Measurements from ENCODE around the gene HYDIN. TPM values are rescaled to one million over a fixed set of nuclear protein-coding genes. Genes with fewer than 3 reads are reported as not detected.

Gene HYDIN
- total and polyA plus RNA-seq, 12 donors: 0.04 to 3.1 (median 1.8) TPM

DNA sequence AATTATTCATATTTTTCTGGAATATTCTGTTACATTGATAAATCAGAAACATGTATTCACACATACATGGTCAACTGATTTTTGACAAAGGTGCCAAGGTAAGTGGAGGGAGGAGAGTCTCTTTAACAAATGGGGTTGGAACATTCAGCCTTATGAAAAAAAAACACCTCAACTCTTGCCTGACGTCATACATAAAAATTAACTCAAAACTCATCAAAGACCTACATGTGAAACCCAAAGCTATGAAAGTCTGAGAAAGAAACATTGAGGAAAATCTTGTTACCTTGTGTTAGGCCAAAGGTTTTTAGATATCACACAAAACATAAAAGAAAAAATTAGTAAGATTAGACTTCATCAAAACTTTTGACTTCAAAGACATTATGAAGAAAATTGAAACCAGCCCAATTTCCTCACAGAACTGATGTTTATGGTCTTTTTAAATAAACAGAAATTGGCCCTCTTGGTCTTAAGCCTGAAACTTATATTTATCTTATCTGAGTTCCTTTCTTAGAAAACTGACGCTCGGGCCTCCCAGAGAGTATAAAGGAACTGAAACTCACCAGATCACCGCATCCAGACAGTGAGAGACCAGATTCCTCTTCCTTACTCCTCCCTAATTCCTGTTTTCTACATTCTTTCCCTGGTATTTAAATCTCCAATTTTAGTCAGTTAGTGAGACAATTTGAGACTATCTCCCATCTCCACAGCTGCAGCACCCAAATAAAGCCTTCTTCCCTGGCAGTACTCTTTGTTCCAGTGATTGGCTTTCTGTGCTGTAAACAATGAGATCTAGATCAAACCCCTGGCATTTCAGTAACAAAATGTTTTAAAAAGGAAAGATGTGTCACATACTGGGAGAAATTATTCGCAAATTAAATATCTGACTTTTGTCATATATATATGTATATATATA, 4.0 kb downstream of the HYDIN start:
- H3K36me3 ChIP-seq: no peaks in the 10 kb centered on the region
- no peak for DNase-seq
- H3K4me3 ChIP-seq: no peak overlapping the region
- H3K4me1 ChIP-seq: no peaks in the 10 kb centered on the region
- WGBS, 2 donors: 63 to 69% methylated on average over 5 of the region's 5 CpGs
- no peak for ATAC-seq
- H3K9me3 ChIP-seq: peaks cover 0 to 72% (median 17%) of the 10 kb centered on the region in 11 donors
- no peak overlapping the region for H3K27ac ChIP-seq
- TF ChIP-seq CTCF (IDR thresholded peaks at IDR 0.05): no peak
- peaks cover 0 to 24% (median 15%) of the 10 kb centered on the region in 7 donors for H3K27me3 ChIP-seq
- intact Hi-C loops (cut with DNase I): loop anchor here in 1 of 10 donors (10.0 kb wide), 1 partner anchor 88 kb away; no protein-coding TSS in a partner anchor

- H3K9me3 ChIP-seq: peaks cover 0 to 75% (median 17%) of the 10 kb centered on the region in 11 donors
- H3K4me1 ChIP-seq: no peaks in the 10 kb centered on the region
- intact Hi-C loops (cut with DNase I): loop anchor here in 1 of 10 donors (10.0 kb wide), 1 partner anchor 90 kb away; no protein-coding TSS in a partner anchor
- 81 to 92% methylated on average over 3 of the region's 3 CpGs for WGBS, 2 donors
- H3K36me3 ChIP-seq: no peaks in the 10 kb centered on the region
- TF ChIP-seq CTCF (IDR thresholded peaks at IDR 0.05): no peak
- no peak for DNase-seq
- H3K27ac ChIP-seq: no peak overlapping the region
- ATAC-seq: no peak
- no peak overlapping the region for H3K4me3 ChIP-seq
- H3K27me3 ChIP-seq: peaks cover 0 to 10% (median 9%) of the 10 kb centered on the region in 7 donors
Observed at GRCh38 chr16:71225145-71225544, 5.4 kb downstream of the HYDIN start.

- no peak for TF ChIP-seq CTCF (IDR thresholded peaks at IDR 0.05)
- intact Hi-C loops (cut with DNase I): loop anchor here in 1 of 10 donors (10.0 kb wide), 1 partner anchor 96 kb away; no protein-coding TSS in a partner anchor
- no peaks in the 10 kb centered on the region for H3K4me1 ChIP-seq
- no peak for ATAC-seq
- H3K27me3 ChIP-seq: peaks cover 0 to 6% (median 0%) of the 10 kb centered on the region in 7 donors
- peaks cover 0 to 22% (median 0%) of the 10 kb centered on the region in 11 donors for H3K9me3 ChIP-seq
- H3K27ac ChIP-seq: no peak overlapping the region
- H3K4me3 ChIP-seq: no peak overlapping the region
- 69 to 77% methylated on average over 4 of the region's 4 CpGs for WGBS, 2 donors
- H3K36me3 ChIP-seq: no peaks in the 10 kb centered on the region
- DNase-seq: no peak
Observed at GRCh38 chr16:71218306-71218963, 12.1 kb downstream of the HYDIN start.

- 91 to 93% methylated on average over 4 of the region's 4 CpGs for WGBS, 2 donors
- TF ChIP-seq CTCF (IDR thresholded peaks at IDR 0.05): no peak
- no peak for ATAC-seq
- no peaks in the 10 kb centered on the region for H3K36me3 ChIP-seq
- peaks cover 0 to 10% (median 0%) of the 10 kb centered on the region in 7 donors for H3K27me3 ChIP-seq
- intact Hi-C loops (cut with DNase I): loop anchor here in 1 of 10 donors (10.0 kb wide), 1 partner anchor 97 kb away; no protein-coding TSS in a partner anchor
- no peaks in the 10 kb centered on the region for H3K4me1 ChIP-seq
- DNase-seq: no peak
- peaks cover 0 to 14% (median 0%) of the 10 kb centered on the region in 11 donors for H3K9me3 ChIP-seq
- H3K4me3 ChIP-seq: no peak overlapping the region
- H3K27ac ChIP-seq: no peak overlapping the region
Observed at GRCh38 chr16:71217506-71217905, 13.0 kb downstream of the HYDIN start.
